ENCODE results near the gene YY1.

The YY1 gene

DNA sequence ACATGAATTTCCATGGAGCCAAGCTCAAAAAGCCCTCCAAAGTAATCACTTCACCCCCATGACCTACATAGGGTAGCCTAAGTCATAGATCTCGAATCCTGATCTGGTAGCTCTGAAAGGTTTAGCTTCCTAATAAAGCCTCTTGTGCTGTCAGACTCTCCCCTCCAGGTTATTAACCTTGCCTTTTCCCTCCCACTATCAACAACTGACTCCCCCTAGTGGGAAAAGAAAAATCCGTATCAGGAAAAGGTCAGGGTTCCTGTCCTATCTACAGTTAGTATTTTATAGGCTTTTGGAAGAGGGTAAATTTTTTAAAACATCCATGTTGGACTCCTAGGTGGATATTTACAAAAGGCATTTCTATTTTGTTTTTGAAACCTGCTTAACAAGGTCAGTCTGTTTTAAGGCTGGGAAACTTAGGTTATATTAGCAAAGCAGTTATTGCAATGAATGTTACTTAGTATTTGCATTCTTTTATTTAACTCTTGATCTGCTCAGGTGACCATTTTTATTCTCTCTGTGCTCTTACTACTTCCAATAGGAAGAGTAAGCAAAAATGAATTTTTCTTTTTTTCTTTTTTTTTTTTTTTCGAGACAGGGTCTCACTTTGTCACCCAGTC is 8.0 kb downstream of the YY1 start:
- H3K27ac Mint-ChIP-seq = peak overlapping the region; percentile 76
- H3K4me1 Mint-ChIP-seq (ENCODE audit: low read depth) = peaks cover 80% of the 10 kb centered on the region
- H3K4me3 Mint-ChIP-seq = peak overlapping the region; percentile 13
- H3K36me3 Mint-ChIP-seq (ENCODE audit: low read depth) = peaks cover 65% of the 10 kb centered on the region
- no peak for DNase-seq
- no peaks in the 10 kb centered on the region for H3K27me3 Mint-ChIP-seq
- no peaks in the 10 kb centered on the region for H3K9me3 Mint-ChIP-seq

DNA sequence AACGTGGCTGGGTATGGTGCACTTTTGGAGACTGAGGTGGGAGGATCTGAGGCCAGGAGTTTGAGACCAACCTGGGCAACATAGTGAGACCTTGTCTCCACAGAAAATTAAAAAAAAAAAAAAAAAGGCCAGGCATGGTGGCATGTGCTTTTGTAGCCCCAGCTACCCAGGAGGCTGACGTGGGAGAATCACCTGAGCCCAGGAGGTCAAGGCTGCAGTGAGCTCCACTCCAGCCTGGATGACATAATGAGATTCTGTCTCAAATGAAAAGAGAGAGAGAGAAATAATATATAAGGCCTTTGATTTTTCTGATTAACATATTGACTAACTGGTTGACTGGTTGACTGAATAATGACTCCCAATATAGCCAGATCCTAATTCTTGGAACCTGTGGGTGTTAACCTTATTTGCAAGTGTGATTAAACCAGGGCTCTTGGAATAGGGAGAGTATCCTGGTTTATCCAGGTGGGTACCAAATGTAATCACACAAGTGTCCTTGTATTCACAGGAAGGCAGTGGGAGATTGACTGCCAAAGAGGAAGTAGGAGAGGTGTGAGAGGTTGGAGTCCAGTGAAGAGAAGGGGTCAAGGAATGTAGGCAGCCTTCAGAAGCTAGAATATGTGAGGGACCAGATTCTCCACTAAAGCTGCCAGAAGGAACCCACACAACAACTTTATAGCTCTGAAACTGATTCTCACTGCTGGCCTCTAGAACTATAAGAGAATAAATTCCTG is 12.0 kb downstream of the YY1 start:
- Mint-ChIP-seq H3K4me3 (no peak overlapping the region), H3K9me3 (no peaks in the 10 kb centered on the region)
- no peak for DNase-seq

DNA sequence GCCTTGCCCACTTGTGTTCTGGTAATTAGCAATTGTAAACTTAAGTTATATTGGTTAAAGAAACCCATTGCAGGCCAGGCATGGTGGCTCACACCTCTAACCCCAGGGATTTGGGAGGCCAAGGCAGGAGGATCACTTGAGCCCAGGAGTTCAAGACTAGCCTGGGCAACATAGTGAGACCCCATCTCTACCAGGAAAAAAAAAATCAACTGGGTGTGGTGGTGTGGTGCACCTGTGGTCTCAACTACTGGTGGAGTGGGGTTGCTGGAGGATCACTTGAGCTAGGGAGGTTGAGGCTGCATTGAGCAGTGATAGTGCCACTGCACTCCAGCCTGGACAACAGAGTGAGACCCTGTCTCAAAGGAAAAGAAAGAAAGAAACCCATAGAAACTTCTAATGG is 13.7 kb downstream of the YY1 start:
- no peaks in the 10 kb centered on the region for H3K27me3 Mint-ChIP-seq
- no peak overlapping the region for H3K4me3 Mint-ChIP-seq
- DNase-seq = no peak
- H3K27ac Mint-ChIP-seq = peak overlapping the region; percentile 73
- H3K36me3 Mint-ChIP-seq (ENCODE audit: low read depth) = peaks cover 61% of the 10 kb centered on the region
- no peaks in the 10 kb centered on the region for H3K9me3 Mint-ChIP-seq
- H3K4me1 Mint-ChIP-seq (ENCODE audit: low read depth) = peaks cover 79% of the 10 kb centered on the region

More for the DNA sequence above, 12.0 kb downstream of the YY1 start:
- Mint-ChIP-seq H3K4me1 (ENCODE audit: low read depth) (peaks cover 79% of the 10 kb centered on the region), H3K27ac (peak overlapping the region; percentile 47), H3K36me3 (ENCODE audit: low read depth) (peaks cover 57% of the 10 kb centered on the region), H3K27me3 (no peaks in the 10 kb centered on the region)

DNA sequence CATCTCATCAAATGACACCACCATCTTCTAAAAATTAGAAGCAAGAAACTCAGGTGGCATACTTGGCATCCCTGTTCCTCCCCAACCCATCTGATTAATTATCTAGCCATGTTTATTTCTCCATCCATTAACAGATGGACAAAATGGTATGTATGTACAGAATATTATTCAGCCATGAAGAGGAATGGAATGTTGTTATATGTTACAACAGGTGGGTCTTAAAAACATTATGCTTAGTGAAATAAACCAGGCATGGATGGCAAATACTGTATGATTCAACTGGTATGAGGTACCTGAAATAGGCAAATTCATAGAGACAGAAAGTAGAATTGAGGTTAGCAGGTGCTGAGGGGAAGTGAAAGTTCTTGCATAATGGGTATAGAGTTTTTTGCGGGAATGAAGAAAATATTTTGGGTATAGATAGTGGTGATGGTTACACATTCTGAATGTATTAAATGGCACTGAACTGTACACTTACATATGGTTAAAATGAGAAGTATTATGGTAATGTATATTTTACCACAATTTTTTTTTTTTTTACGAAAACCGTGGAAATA is 17.5 kb downstream of the YY1 start:
- peak overlapping the region; percentile 86 for H3K27ac Mint-ChIP-seq
- H3K4me1 Mint-ChIP-seq (ENCODE audit: low read depth) = peaks cover 86% of the 10 kb centered on the region
- H3K27me3 Mint-ChIP-seq = no peaks in the 10 kb centered on the region
- H3K4me3 Mint-ChIP-seq = no peak overlapping the region
- H3K9me3 Mint-ChIP-seq = no peaks in the 10 kb centered on the region
- peaks cover 46% of the 10 kb centered on the region for H3K36me3 Mint-ChIP-seq (ENCODE audit: low read depth)
- DNase-seq = no peak

DNA sequence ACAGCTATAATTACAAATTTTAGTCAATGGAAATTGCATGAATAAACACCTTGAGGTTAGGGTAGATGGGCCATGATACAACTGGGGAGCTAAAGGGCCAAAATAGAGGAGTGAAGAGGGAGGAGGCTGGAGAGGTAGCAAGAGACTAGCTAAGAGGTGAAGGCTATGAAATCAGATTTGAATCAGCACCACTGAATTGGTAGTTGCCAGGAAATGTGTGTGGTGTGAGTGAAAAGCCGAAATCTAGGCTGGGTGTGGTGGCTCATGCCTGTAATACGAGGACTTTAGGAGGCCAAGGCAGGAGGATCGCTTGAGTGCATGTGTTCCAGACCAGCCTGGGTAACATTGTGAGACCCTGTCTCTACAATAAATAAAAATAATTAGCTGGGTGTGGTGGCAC is 22.7 kb downstream of the YY1 start:
- H3K4me3 Mint-ChIP-seq = peak overlapping the region; percentile 21
- no peak for DNase-seq
- peaks cover 87% of the 10 kb centered on the region for H3K4me1 Mint-ChIP-seq (ENCODE audit: low read depth)
- peak overlapping the region; percentile 90 for H3K27ac Mint-ChIP-seq
- no peaks in the 10 kb centered on the region for H3K27me3 Mint-ChIP-seq
- peaks cover 65% of the 10 kb centered on the region for H3K36me3 Mint-ChIP-seq (ENCODE audit: low read depth)
- H3K9me3 Mint-ChIP-seq = no peaks in the 10 kb centered on the region

DNA sequence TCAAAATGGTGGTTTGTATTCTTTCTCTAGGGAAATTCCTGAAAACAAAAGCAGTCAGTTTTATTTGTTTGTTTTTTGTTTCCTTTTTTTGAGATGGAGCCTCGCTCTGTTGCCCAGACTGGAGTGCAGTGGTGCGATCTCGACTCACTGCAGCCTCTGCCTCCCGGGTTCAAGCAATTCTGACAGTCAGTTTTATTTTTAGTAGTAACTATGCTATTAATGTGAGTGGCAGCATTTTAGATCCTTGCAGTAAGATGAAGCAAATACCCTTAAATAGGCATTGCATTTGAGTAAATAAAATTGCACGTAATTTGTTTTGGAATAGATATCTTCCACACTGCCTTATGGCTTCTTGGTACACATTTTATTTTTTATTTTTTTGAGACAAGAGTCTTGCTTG is 23.6 kb downstream of the YY1 start:
- peak overlapping the region; percentile 90 for H3K27ac Mint-ChIP-seq
- no peak for DNase-seq
- peaks cover 66% of the 10 kb centered on the region for H3K36me3 Mint-ChIP-seq (ENCODE audit: low read depth)
- H3K9me3 Mint-ChIP-seq = no peaks in the 10 kb centered on the region
- H3K4me1 Mint-ChIP-seq (ENCODE audit: low read depth) = peaks cover 86% of the 10 kb centered on the region
- H3K4me3 Mint-ChIP-seq = no peak overlapping the region
- no peaks in the 10 kb centered on the region for H3K27me3 Mint-ChIP-seq

DNA sequence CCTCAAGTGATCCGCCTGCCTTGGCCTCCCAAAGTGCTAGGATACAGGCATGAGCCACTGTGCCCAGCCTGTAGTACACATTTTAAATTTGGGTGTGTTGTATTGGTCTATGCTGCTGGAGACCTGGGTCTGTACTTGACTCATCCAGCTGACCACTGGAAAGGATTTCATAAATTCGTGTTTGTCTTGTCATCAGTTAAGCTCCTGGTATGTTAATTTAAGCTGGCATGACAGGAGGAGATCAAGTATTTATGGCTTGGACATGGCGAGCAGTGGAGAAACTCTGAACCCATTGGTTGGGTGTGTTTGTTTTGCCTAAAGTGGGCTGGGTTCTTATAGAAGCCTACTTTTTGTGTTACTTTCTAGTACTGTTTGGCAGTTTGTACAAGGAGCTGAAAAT is 24.2 kb downstream of the YY1 start:
- no peaks in the 10 kb centered on the region for H3K27me3 Mint-ChIP-seq
- DNase-seq = no peak
- H3K27ac Mint-ChIP-seq = peak overlapping the region; percentile 90
- no peaks in the 10 kb centered on the region for H3K9me3 Mint-ChIP-seq
- peaks cover 71% of the 10 kb centered on the region for H3K36me3 Mint-ChIP-seq (ENCODE audit: low read depth)
- H3K4me3 Mint-ChIP-seq = no peak overlapping the region
- H3K4me1 Mint-ChIP-seq (ENCODE audit: low read depth) = peaks cover 86% of the 10 kb centered on the region

DNA sequence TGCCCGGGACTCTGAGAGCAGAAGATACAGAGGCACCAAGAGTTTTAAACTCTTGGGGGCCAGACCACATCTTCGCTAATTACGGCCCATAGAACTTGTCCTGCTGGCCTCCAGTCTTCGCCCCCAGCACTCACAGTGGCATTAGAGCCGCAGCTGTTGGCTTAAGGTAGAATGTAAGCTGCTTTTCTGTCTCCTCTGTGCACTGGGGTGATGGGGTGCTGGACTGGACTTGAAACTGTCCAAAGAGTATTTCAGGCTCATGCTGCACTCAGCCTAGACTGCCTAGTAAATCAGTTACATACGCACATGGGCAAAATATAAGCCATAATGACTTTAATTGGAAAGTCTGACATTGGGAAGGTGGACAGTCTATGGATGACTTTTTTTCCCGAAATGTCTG is 29.0 kb downstream of the YY1 start:
- DNase-seq = no peak
- H3K27me3 Mint-ChIP-seq = no peaks in the 10 kb centered on the region
- H3K4me1 Mint-ChIP-seq (ENCODE audit: low read depth) = peaks cover 62% of the 10 kb centered on the region
- no peaks in the 10 kb centered on the region for H3K9me3 Mint-ChIP-seq
- H3K36me3 Mint-ChIP-seq (ENCODE audit: low read depth) = peaks cover 80% of the 10 kb centered on the region
- peak overlapping the region; percentile 60 for H3K27ac Mint-ChIP-seq
- H3K4me3 Mint-ChIP-seq = no peak overlapping the region

DNA sequence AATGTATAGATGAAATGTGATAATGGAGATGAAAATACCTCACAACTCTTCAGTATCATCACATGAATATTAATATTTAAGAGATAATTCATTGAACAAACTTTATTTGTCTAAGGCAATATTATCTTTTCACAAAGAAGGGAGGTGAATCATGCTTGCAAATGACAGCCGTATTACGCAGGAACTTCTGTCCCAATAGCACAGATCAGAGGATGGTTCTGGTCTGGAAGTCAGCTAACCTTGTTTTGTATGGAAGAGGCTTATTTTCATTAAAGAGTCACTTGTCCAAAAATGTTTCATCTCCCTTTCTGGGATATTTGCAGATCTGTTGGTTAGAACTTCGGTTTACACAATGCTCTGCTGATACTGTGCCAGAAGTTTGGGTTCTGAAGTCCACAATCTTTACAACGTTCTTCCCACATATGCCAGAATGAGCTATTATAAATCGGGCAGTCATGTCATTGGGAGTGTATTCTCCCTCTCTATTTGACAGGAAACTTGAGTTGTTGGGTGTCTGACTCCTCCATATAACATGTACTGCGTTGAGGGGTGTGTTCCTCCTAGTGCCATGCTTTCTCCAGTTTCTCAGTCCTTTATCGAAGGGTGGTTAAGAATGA is 29.8 kb downstream of the YY1 start:
- Mint-ChIP-seq H3K9me3 (no peaks in the 10 kb centered on the region), H3K4me3 (no peak overlapping the region), H3K4me1 (ENCODE audit: low read depth) (peaks cover 59% of the 10 kb centered on the region), H3K27ac (peak overlapping the region; percentile 0), H3K27me3 (no peaks in the 10 kb centered on the region), H3K36me3 (ENCODE audit: low read depth) (peaks cover 78% of the 10 kb centered on the region)
- DNase-seq = no peak

DNA sequence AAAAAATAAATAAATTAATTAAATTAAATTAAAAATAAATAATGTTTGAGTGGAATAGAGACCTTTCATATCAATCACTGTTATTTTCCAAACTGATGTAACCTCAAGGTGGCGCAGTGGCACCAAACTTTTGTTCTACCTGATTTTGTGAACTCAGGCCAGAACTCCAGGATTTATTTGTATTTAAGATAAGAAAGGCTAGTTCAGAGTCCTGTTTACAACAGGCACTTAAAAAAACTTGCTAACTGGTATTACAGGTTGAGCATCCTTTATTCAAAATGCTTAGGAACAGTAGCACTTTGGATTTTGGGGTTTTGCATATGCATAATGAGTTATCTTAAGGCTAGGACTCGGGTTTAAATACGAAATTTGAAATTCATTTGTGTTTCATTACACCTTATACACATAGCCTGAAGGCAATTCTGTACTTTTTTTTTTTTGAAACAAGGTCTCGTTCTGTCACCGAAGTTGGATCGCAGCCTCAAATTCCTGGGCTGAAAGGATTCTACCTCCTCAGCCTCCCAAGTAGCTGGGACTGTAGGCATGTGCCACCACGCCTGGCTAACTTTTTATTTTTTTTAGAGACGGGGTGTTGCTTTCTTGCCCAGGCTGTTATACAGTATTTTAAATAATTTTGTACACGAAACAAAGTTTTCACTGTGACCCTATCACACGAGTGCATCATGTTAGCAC is 32.4 kb downstream of the YY1 start:
- Mint-ChIP-seq H3K27me3 (no peaks in the 10 kb centered on the region), H3K9me3 (no peaks in the 10 kb centered on the region), H3K4me1 (ENCODE audit: low read depth) (peaks cover 65% of the 10 kb centered on the region), H3K27ac (no peak overlapping the region), H3K36me3 (ENCODE audit: low read depth) (peaks cover 77% of the 10 kb centered on the region), H3K4me3 (no peak overlapping the region)
- DNase-seq = no peak

DNA sequence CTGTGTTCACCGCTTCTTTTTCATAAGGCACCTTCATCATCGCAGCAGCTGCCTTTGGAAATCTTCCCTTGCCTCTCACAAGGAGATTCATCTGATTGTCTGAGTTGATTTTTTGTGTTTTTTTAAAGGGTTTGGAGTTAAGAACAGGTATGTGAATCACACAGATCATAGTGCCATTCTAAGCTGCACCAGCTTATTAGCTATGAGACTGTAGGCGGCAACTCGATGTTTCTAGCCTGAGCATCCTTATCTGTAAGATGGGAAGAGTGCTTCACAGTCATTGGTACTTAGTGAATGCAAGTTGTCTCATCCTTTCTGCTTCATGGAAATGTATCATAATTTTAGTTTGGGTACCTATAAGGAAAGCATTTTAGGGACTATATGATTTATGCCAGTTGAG is 35.3 kb downstream of the YY1 start:
- Mint-ChIP-seq H3K4me1 (ENCODE audit: low read depth) (peaks cover 61% of the 10 kb centered on the region), H3K36me3 (ENCODE audit: low read depth) (peaks cover 79% of the 10 kb centered on the region), H3K9me3 (no peaks in the 10 kb centered on the region), H3K27me3 (no peaks in the 10 kb centered on the region), H3K27ac (peak overlapping the region; percentile 73), H3K4me3 (no peak overlapping the region)
- DNase-seq = no peak

DNA sequence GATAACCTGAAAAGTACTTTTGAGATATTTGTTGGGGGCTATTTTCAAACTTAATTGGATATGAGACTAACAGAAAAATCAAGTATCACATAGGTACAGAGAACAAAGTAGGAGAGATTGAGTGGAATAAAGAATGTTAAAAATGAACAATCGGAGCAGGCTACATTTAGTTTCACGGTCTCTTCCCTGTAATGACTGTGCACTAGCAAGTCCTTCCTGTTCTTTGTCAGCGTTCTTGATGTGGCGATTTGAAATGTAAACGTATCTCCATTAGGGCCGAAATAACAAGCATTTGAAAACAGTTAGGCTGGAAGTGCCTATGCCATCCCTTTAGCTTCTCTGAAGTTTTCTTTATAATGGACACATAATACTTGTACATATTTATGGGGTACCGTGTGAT is 36.3 kb downstream of the YY1 start:
- Mint-ChIP-seq H3K9me3 (no peaks in the 10 kb centered on the region), H3K4me1 (ENCODE audit: low read depth) (peaks cover 60% of the 10 kb centered on the region), H3K4me3 (no peak overlapping the region), H3K27me3 (no peaks in the 10 kb centered on the region), H3K36me3 (ENCODE audit: low read depth) (peaks cover 81% of the 10 kb centered on the region), H3K27ac (peak overlapping the region; percentile 73)
- DNase-seq = no peak

DNA sequence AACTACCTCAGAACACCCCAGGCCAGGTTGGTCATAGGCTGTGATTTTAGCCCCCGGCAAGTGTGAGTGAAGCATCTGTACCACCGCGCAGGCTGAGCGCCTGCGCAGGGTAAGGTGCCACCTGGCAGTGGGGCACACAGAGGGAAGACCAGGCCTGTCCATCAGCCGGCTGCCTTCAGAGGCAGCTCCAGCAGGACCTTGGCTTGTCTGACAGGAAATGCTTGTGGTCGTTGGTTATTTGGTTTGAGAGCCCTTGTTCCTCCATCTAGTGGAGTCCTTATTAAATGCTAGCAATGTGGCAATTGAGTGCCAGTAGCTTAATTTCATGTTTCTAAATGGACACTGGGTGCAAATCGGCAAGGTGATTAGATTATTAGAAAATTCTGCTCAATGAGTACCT is 39.8 kb downstream of the YY1 start:
- H3K36me3 Mint-ChIP-seq (ENCODE audit: low read depth) = peaks cover 78% of the 10 kb centered on the region
- no peaks in the 10 kb centered on the region for H3K9me3 Mint-ChIP-seq
- peak overlapping the region; percentile 50 for H3K27ac Mint-ChIP-seq
- H3K27me3 Mint-ChIP-seq = no peaks in the 10 kb centered on the region
- peaks cover 52% of the 10 kb centered on the region for H3K4me1 Mint-ChIP-seq (ENCODE audit: low read depth)
- no peak for DNase-seq
- no peak overlapping the region for H3K4me3 Mint-ChIP-seq

DNA sequence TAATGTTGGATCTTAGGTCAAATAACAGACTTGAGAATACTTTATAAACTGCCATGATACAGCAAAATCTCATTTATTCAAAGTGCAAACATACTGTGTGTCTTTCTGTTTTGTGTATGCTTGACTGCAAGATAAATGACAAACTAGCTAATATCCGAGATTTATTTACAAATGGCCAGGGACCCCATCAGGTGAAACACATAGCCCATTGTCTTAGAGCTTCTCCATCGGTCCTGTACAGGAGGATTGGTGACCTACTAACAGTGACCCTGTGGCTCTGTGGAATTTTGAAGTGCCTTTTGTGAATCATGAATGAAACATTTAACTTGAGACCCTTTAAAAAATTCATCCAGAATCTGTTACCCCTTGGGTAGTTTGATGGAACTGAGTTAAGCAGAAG is 40.2 kb downstream of the YY1 start:
- Mint-ChIP-seq H3K36me3 (ENCODE audit: low read depth) (peaks cover 77% of the 10 kb centered on the region), H3K27ac (peak overlapping the region; percentile 50)

More for the DNA sequence above, 40.2 kb downstream of the YY1 start:
- H3K4me1 Mint-ChIP-seq (ENCODE audit: low read depth) = peaks cover 50% of the 10 kb centered on the region
- no peaks in the 10 kb centered on the region for H3K27me3 Mint-ChIP-seq
- no peak overlapping the region for H3K4me3 Mint-ChIP-seq
- no peaks in the 10 kb centered on the region for H3K9me3 Mint-ChIP-seq
- DNase-seq = no peak
